ENCODE data around the gene NUP98. TPM values are rescaled to one million over a fixed set of nuclear protein-coding genes. Genes with fewer than 3 reads are reported as not detected.

The NUP98 gene
- total and polyA plus RNA-seq, 9 donors = 38.5 to 126 (median 77.6) TPM

- Histone ChIP-seq H3K4me1 (ENCODE audit: insufficient read depth) (peaks cover 3% of the 10 kb centered on the region), H3K36me3 (no peaks in the 10 kb centered on the region), H3K9me3 (no peaks in the 10 kb centered on the region), H3K27me3 (no peaks in the 10 kb centered on the region), H3K4me3 (no peak overlapping the region), H3K27ac (no peak overlapping the region)
- no peak for TF ChIP-seq EP300 (IDR thresholded peaks at IDR 0.05)
- no peak for TF ChIP-seq POLR2A (IDR thresholded peaks at IDR 0.05)
- no peak for TF ChIP-seq CTCF (IDR thresholded peaks at IDR 0.05)
- WGBS, 3 donors = 81 to 92% (median 87%) methylated on average over 3 of the region's 3 CpGs
- no peak for DNase-seq
- intact Hi-C loops (cut with DNase I) = no loop called here
These were observed 13.1 kb upstream of the NUP98 start for GRCh38 chr11:3810446-3810845.

- Histone ChIP-seq H3K36me3 (no peaks in the 10 kb centered on the region), H3K4me1 (ENCODE audit: insufficient read depth) (peaks cover 3% of the 10 kb centered on the region), H3K27ac (no peak overlapping the region), H3K4me3 (no peak overlapping the region), H3K9me3 (no peaks in the 10 kb centered on the region), H3K27me3 (no peaks in the 10 kb centered on the region)
- TF ChIP-seq POLR2A (IDR thresholded peaks at IDR 0.05) (no peak), CTCF (IDR thresholded peaks at IDR 0.05) (no peak), EP300 (IDR thresholded peaks at IDR 0.05) (no peak)
- intact Hi-C loops (cut with DNase I) = no loop called here
- WGBS, 3 donors = 83 to 96% (median 95%) methylated on average over 1 of the region's 1 CpG
- DNase-seq = no peak
These were observed 12.2 kb upstream of the NUP98 start for GRCh38 chr11:3809624-3809928.

GRCh38 chr11:3808861-3809623 is 11.7 kb upstream of the NUP98 start:
- no peak overlapping the region for H3K27ac ChIP-seq
- H3K4me1 ChIP-seq (ENCODE audit: insufficient read depth) = peaks cover 3% of the 10 kb centered on the region
- H3K36me3 ChIP-seq = no peaks in the 10 kb centered on the region
- intact Hi-C loops (cut with DNase I) = no loop called here
- peak overlapping the region; percentile 38 for H3K4me3 ChIP-seq
- H3K27me3 ChIP-seq = no peaks in the 10 kb centered on the region
- H3K9me3 ChIP-seq = no peaks in the 10 kb centered on the region
- 24 to 29% (median 25%) methylated on average over 5 of the region's 5 CpGs for WGBS, 3 donors
- TF ChIP-seq POLR2A (IDR thresholded peaks at IDR 0.05) = no peak
- peak in 1 of 3 donors; percentile 7 for TF ChIP-seq CTCF (IDR thresholded peaks at IDR 0.05)
- no peak for DNase-seq

GRCh38 chr11:3807909-3808860 is 10.8 kb upstream of the NUP98 start, which contains the start of gene PGAP2:
Gene PGAP2 (plus strand): TSS chr11:3808560. CDS start chr11:3811260, 2,700 bp downstream.
- H3K36me3 ChIP-seq = no peaks in the 10 kb centered on the region
- no peak within 1 kb of the TSS for H3K27ac ChIP-seq
- H3K27me3 ChIP-seq = no peaks in the 10 kb centered on the region
- H3K9me3 ChIP-seq = no peaks in the 10 kb centered on the region
- peak; percentile 47 to 74 (median 63) for DNase-seq
- H3K4me3 ChIP-seq = peak within 1 kb of the TSS; percentile 38
- intact Hi-C loops (cut with DNase I) = no loop called here
- peak in 1 of 3 donors; percentile 54 for TF ChIP-seq CTCF (IDR thresholded peaks at IDR 0.05)
- TF ChIP-seq POLR2A (IDR thresholded peaks at IDR 0.05) = no peak
- WGBS, 3 donors = 2 to 3% (median 3%) methylated on average over 42 to 55 of the region's 55 CpGs
- H3K4me1 ChIP-seq (ENCODE audit: insufficient read depth) = peaks cover 3% of the 10 kb centered on the region

All from ovary (tissue), 9 donors.